Measurements from ENCODE around the gene SETX.

Gene SETX

DNA sequence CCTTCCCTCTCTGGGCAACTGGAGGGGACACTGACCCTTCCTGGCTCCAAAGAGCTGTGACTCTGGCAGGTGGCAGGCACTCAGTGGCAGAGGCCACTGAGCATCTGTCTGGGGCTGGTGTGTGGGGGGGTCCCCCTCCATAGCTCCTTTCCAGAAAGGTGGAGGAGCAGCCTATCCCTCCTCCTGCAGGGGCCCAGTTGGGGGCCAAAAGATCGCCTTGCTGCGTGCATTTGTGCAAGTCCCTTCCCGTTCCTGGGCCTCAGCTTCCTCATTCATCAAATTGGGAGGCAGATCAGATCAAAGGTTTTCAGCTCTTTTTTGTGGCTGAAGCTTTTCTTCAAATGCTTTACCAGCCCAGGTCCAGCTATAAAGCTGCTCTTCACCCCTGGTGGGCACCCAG lies 115.3 kb downstream of the SETX start:
- DNase-seq: no peak

DNA sequence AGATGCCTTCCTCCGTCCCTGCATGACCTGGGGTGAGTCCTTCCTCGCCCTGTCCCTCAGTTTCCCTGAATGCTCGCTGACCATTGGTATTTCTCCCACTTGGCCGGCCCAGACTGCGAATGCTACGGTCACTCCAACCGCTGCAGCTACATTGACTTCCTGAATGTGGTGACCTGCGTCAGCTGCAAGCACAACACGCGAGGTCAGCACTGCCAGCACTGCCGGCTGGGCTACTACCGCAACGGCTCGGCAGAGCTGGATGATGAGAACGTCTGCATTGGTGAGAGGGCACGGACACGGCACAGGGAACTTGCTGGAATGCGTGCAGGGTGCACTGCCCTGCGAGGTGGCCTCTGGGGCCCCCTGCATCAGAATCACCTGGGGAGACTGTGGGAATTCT lies 115.8 kb downstream of the SETX start:
- DNase-seq: no peak

DNA sequence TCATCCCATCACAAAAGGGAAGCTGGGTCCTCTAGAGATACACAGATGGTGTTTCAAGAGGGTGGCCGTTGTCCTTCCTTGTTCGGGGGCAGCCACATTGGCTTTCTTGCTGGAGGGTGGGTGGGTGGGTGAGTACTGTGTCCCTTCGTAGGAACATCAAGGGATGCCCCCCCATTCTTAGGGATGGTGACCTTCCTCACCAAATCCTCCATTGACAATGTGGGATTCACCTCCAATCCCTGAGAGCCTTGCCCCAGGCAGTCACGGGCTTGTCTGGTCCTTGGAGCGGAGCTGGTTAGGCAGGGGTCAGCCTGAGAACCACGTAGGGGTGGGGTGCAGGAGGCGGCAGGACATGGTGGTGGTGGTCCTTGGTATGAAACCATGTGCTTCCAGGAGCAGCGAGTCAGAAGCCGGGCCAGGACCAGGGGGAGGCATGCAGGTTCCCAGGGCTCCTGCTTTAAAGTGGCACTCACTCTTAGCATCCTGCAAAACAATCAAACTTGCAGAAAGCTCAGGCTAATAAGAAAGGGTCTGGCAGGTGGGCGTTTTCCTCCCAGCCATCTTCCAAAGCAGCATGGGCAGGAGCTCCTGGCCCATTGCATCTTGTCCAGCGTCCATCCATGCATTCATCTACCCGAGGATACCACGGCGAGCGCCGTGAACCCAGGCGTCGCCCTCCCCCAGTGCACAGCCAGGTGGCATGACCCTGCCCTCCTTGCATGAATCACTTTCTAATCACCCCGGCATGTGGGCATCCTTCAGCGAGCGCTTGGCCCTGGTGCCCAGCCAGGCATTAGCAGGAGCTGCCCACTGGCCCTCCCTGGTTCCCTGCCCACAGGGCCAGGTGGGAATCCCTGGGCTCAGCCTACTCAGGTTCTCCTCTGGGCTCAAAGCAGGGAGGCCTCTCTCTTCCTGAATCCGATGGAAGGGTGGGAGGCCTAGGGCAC lies 116.5 kb downstream of the SETX start:
- DNase-seq: no peak

DNA sequence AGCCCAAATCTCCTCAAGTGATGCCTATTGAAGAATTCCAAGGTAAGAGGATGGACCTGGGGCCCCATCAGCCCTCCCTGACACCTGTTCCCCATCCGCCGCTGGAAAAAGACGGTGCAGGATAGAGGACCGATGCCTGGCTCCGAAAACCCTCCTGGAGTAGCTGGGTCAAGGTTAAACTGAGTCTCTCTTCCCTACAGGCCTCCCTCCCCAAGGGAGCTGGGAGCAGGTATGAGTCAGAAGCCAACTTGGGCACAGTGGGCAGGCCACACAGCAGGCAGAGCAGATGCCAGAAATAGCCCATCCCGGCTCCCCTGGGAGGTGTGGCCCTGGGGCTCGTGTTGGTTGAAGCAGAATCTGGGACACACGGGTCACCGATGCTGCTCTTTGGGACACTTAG lies 117.3 kb downstream of the SETX start:
- no peak for DNase-seq

DNA sequence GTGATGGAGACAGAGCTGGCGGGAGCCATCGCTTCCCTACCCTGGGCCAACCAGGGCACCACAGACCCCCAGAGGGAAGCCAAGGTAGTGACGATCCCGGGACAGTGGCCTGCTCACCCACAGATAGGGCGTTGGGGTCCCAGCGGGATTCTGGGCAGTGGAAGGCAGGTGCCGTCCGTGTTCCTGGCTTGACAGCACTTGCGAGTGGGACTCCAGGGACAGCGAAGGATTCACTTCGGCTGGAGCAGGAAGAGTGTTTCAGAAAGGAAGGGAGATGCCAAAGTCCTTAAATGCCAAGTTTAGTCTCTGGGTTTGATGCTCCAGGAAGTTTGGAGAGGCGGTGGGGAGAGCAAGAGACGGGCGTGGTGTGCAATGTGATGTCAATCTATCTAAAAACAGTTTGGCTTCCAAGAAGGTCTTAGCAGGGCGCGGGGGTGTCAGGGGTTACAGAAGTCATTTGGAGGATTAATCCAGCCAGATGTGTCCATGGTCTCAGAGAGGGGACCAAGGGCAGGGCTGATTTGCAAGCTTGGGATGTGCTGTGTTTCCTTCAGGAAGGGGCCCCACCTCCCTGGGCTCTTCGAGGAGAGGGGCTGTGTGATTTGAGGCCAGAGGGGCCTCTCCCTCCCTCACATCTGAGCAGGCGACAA lies 118.0 kb downstream of the SETX start:
- no peak for DNase-seq

DNA sequence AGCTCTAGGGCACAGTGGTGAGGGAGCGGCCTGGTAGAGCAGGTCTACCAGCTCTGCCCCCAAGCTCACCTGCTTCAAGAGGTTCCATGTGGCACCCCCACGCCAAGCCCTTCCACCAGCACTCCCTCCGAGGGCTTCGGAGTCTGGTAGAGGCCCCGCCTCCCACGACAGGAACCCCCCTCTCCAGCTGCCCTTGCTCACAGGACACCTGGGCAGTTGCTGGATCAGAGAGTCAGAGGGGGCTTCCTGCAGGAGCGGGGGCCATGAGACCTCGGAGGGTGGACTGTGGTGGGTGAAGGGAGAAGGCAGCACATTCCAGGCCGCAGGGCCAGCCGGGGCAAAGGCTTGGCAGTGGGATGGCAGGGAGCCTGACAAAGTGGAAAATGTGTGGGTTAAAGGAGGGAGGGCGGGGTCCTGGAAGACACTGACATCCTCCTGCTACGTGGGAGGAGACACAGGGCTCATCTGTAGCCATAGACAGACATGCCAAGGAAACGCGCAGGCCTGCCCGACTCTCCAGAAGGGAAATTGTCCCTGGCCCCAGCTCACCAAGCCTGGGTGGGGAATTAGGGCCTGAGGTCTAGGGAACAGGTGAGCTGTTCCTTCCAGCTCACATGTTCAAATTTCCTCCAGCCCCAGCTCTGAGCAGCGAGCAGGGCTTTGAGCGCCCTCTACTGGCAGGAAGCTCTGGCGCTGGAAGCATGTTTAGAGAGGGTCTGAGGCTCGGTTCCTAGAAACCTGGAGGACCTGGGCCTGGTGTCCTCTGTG lies 118.7 kb downstream of the SETX start:
- peak; percentile 90 for DNase-seq

DNA sequence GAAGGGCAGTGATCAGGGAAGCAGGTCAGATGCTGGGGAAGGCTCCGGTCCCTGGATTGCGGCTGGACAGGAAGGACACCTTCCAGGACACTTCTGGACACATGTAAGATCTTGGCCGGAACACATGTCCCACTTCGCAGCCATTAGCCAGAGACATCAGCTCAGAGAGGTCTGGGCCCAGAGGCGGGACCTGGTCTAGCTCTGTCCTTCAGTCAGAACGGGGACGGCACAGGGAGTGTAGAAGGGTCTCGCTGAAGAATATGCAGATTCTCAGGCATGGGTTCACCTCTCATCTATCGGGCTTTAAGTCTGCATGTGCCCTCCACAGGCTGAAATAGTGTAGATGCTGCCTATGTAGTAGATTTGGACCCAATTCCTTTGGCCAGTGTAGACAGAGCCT lies 119.7 kb downstream of the SETX start:
- DNase-seq: no peak

DNA sequence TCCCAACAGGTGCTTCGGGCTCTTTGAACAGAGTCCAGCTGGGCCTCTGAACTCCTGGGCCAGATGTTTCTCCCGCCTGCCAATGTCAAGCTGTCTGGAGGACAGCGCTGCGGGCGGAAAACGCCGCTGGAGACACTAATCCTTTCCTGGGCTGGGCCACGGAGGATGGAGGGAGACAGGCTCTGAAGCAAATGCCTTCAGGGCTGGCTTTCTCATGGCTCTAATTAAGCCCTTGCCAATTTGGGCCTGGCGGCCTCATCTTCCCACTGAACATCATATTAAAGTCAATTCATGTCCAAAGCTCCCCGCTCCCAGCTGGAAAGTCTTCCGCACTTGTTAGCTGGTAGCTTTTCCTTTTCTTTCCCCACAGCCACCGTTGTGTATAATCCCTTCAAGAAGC lies 120.3 kb downstream of the SETX start:
- DNase-seq: no peak

DNA sequence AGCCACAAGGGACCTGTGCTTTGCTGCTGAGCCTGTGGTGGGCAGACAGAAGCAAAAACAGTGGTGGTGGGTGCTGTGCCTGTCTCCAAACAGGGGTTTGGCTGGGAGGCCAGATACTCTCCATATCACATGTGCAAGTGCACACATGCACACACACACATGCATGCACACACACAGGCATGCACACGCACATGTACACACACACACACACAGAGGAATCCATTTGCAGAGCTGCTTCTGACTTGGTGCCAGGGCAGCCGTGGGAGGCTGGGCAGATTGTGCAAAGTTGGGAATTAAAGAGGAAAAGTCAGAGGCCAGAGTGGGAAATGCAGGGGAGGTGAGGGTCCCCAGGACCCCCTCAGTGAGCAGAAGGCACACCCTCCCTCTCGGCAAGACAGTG lies 121.6 kb downstream of the SETX start:
- DNase-seq: no peak

DNA sequence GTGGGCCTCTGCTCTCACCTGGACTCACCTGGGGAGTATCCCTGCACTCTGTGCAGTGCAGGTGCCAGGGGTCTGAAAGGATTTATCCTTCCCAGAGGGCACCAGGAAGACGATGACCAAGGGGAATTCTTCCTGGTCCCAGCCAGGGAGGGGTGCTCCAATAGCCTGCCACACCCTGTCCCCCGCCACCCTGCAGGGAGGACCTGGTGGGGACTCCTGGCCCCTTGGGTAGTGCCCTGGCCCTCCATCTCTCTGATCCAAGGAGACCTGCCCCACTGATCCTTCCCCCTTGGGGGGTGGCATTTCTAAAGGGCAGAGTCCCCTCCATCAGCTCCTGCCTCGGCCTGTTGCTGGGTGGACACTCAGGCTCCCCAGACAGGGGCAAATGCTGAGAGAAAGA lies 122.3 kb downstream of the SETX start:
- no peak for DNase-seq

DNA sequence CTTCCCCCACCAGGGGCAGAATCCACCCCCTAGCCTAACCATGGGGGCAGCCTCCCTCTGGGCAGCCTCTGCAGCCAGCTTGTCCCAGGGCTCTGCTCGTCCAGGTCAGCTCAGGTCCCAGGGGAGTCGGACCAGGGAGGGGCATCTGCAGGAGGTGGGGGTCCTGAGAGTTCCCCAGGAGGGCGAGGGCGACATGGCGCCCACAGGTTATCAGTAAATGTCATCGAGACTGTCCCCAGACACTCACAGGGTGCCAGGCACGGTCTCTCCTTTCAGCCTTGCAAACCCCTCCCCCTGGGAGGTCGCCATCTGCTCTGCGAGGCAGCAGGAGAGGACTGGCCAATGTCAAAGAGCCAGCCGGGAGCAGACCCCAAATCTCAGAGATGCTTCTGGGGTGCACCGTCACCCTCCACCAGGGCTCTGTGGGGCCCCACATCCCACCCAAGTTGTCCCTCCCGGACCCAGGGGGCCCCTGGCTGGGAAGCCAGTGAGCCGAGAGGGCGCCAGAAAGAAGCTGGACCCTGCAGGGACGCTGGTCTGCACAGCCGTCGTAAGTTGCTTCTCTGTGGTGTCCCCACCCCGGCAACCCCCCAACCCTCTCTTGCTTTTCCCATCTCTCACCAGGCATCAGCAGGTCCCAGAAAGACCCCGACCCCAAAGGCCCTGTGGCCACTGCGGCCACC lies 123.6 kb downstream of the SETX start:
- no peak for DNase-seq

DNA sequence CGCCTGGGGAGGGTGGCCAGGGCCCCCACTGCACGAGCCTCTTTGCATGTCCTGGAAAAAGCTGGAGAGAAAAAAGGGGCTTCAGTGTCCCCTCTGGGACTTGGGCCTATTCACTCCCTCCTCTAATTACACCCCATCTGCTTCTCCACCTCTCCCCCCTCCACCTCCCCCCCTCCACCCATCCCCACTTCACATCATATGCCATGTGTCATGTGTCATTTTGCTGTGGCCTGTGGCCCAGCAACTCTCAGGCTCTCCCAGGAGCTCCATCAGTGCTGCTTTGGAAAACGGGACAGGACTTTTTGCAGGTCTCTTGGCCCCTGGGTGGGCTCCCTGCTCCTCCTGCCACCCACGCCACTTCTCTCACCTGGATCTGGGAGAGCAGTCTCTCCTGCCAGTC lies 124.2 kb downstream of the SETX start:
- DNase-seq: no peak

DNA sequence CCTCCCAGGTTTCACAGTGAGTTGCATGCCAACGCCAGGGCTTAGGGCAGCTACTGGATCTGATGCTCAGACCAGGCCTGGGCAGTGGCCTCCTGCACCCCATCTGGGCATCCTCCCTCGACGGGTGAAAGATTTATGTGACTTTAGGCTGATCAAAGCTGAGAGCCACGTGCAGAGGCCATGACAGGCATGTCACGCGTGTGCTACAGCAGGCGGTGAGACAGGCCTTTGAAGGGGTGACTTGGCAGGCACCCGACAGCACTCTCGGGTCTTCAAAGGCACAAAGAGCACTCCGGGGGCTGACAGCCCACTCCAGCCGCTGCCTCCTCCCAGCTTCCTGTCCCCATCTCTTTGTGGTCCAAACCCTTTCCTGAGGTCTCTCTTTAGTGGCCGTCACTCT lies 126.7 kb downstream of the SETX start:
- DNase-seq: no peak

DNA sequence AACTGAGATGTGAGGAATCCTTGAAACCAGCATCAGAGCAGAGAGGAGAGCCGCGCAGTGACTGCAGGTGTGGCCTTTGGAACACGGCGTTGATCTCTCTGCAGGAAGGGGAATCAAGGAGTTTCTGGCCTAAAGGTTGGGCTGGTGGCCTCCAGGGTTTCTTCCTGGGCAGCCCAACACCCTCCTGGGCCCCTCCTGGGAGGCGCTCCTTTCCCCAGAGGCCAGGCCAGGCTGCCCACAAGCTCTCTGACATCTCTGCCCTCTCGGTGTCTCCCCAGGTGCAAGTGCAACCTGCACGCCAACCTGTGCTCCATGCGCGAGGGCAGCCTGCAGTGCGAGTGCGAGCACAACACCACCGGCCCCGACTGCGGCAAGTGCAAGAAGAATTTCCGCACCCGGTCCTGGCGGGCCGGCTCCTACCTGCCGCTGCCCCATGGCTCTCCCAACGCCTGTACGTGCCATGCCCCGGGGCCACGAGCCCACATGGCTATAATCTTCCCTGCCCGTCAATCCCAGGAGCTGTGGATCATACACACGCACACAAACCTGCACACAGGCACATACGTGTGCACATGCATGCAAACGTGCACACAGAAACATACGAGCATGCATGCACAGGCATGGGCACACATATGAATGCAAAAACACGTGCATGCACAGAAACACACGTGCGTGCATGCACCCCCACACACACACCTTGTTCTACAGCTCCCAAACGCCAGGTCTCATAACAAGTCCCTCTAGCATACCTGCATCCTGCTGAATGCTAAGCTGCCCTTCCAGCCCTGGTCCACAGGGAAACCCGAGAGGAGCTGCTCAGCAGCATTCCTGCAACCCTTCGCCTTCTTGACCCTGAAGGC lies 128.0 kb downstream of the SETX start:
- DNase-seq: no peak

DNA sequence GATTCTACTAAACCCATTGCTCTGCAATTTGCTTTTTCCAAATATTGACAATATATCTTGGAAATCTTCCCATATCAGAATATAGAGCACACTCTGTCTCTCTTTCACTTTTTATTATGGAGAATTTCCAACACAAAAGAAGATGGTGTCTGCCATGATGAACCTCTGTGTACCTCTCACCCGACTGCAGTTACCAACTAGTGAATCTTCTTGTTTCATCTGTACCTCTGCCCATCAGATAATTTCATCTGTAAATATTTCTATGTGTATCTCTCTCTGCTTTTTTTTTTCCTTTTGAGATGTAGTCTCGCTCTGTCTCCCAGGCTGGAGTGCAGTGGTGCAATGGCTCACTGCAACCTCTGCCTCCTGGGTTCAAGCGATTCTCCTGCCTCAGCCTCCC lies 130.1 kb downstream of the SETX start:
- DNase-seq: no peak

DNA sequence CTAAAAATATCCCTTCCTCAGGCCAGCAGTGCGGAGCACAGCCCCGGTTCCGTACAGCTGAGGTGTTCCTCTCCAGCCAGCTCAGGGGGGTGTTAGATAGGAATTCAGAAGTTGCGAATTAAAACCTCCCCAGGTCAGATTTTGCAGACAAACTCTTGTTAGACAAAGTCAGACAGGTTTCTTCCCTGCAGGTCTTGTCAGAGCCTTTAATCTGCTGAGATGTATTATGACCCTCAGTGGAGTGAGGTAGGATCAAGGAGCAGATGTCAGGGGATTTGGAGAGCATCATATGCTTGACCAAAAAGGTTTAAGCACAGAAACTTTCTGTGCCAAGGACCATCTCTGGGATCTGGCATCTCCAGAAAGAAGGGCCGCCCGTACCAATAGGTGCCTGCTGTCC lies 132.8 kb downstream of the SETX start:
- DNase-seq: no peak

DNA sequence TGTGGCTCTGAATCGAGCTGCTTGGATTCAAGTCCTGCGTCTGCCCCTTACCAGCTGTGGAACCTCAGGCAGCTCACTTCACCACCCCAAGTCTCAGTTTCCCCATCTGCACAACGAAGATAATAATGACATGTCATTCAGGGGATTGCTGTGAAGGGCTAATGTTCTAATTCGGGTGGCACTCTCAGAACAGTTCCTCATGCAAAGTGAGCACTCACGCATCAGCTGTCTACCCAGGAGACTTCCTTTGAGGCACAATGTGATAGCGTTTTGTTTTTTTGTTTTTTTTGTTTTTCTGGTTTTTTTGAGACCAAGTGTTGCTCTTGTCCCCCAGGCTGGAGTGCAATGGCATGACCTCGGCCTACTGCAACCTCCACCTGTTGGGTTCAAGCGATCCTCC lies 136.6 kb downstream of the SETX start:
- DNase-seq: no peak

DNA sequence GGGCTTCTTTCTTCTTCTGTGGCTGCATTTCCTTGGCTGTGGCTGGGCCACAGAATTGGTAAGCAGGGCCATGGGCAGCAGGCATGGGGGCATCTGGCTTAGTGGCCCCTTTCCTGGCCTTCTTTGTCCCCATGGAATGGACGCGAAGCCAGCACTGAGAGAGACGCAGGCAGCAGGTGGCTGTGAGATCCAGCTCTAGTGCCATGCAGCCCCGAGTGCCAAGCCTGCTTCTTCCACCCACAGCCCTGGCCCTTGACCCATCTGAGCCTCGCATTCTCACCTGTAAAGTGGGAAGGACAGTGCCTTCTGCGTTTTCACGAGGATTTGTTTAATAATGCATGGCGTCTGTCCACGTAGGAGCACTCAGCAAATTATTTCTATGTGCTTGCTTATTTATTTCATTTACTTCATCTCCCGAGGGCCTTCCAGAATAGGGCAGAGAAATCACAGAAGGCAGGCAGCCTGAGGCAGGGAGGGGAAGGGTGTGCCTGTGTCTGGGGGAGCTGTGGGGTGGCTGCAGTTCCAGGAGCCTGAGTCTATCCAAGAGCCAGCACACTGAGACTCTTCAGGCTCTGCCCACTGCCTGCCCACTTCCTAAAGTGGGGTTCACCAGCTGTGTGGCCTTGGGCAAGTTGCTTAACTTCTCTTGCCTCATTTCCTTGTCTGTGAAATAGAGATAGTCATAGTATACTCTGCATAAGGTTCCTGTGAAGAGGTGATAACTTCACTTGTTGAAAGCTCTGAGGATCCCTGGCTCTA lies 137.7 kb downstream of the SETX start:
- no peak for DNase-seq

DNA sequence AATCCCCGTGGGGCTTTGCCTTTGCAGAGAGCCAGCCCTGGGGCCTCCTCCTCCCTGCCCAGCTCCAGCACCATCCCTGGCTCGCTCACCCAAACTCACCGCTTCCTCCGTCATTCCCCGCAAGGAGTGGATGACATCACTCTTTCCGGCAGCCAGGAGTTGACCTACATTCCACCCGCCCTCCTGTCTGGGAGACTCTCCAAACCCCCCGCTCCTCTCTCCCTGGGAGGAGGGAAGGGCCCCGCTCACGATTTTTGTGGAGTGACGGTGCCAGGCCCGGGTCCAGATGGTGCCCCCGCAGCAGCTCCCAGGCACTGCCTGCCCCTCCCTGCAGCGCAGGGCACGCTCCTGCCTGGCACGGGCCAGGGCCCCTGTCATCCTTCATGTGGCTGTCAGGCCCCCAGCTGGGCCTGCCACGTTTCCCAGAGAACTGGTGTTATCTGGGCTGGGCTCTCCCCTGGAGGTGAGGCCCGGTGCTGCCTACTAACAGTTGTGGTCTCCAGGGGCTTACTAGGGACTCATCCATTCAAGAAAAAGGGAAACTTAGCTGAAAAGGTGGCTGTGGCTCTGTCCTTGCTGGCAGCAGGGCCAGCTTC lies 140.7 kb downstream of the SETX start:
- DNase-seq: peak; percentile 96

DNA sequence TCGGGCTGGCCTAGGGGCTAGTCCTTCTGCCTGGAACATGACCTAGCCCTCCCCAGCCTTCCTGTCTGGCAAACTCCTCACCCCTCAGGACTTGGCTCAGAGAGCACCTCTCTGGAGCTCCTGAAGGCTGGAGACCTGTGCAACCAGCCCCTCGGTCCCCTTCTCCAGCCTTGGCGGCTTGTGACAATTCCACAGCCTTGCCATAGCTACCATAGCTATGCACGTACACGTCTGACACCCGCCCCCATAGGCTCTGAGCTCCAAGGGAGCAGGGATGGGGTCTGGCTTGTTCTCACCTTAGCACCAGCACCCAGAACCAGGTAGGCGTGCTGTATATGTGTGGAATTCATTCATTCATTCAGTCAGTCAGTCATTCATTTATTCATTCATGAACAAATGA lies 143.2 kb downstream of the SETX start:
- DNase-seq: no peak

Data from islet precursor cell (in vitro differentiated cells).